Fibroblast of villous mesenchyme (primary cell): ENCODE data around the gene EIF2B2. TPM values are rescaled to one million over a fixed set of nuclear protein-coding genes. Genes with fewer than 3 reads are reported as not detected.

Experiments used
- DNase-seq: peaks from one replicate; pipeline ENCODE4 v3.0.0-alpha.2; 2010; ENCODE audit warnings: low read depth
- H3K4me3 ChIP-seq: 2 replicates; pipeline ENCODE4 v1.5.1; 2011; ENCODE audit warnings: low read depth, mild to moderate bottlenecking, low read length
- CTCF ChIP-seq: IDR thresholded peaks from 2 replicates; pipeline ENCODE4 v1.5.1; 2012; ENCODE audit warnings: low read depth, mild to moderate bottlenecking, low read length; ENCODE audit not compliant: insufficient read depth
- total RNA-seq: library from RNA; depleted of rRNA; stranded (reverse); fragments of >200 nt; gene quantifications from 2 replicates; pipeline ENCODE4 v1.2.3, GENCODE V29; 2012

EIF2B2 gene
- total RNA-seq, 1 donor: 46.6 TPM

GRCh38 chr14:74981462-74981782 is 21.3 kb upstream of the EIF2B2 start:
- TF ChIP-seq CTCF: no peak
- DNase-seq: no peak
- H3K4me3 ChIP-seq: no peak overlapping the region

- no peak overlapping the region for H3K4me3 ChIP-seq
- no peak for TF ChIP-seq CTCF
- no peak for DNase-seq
Observed at GRCh38 chr14:74981833-74982232, 20.9 kb upstream of the EIF2B2 start.

- no peak for DNase-seq
- no peak for TF ChIP-seq CTCF
- H3K4me3 ChIP-seq: no peak overlapping the region
Observed at GRCh38 chr14:74982661-74983060, 20.1 kb upstream of the EIF2B2 start.

GRCh38 chr14:74983343-74983742 is 19.4 kb upstream of the EIF2B2 start:
- no peak for TF ChIP-seq CTCF
- DNase-seq: no peak
- no peak overlapping the region for H3K4me3 ChIP-seq

GRCh38 chr14:74984236-74985027 is 18.3 kb upstream of the EIF2B2 start:
- no peak for TF ChIP-seq CTCF
- no peak for DNase-seq
- no peak overlapping the region for H3K4me3 ChIP-seq

- TF ChIP-seq CTCF: no peak
- H3K4me3 ChIP-seq: no peak overlapping the region
- DNase-seq: no peak
Observed at GRCh38 chr14:74985028-74985310, 17.8 kb upstream of the EIF2B2 start.

GRCh38 chr14:74985806-74986205 is 16.9 kb upstream of the EIF2B2 start:
- no peak for TF ChIP-seq CTCF

More at GRCh38 chr14:74985806-74986205, 16.9 kb upstream of the EIF2B2 start:
- DNase-seq: no peak
- H3K4me3 ChIP-seq: no peak overlapping the region
